ENCODE data around the gene CCNL2.

- no peak for TF ChIP-seq CTCF (IDR thresholded peaks at IDR 0.05)
- no peak for TF ChIP-seq POLR2A (IDR thresholded peaks at IDR 0.05)
- no peak for TF ChIP-seq POLR2AphosphoS5 (IDR thresholded peaks at IDR 0.05)
Observed at GRCh38 chr1:1427820-1428148, 28.6 kb upstream of the CCNL2 start.

Data from upper lobe of left lung (tissue), 4 donors.